GM21529 (cell line): ENCODE results near the gene CBY2.
A peak's percentile ranks its signal among the peaks of the same experiment; 100 is the strongest.
"Not testable (repeated sequence)": the region's sequence is repeated elsewhere in the genome, so short reads cannot be mapped to it uniquely, and the experiment has no call there.

Source experiments
- ATAC-seq: cut with Tn5 transposase; IDR thresholded peaks from one replicate; pipeline ENCODE4 v1.9.1; 2021; ENCODE audit not compliant: unreplicated experiment

The CBY2 gene

GRCh38 chr13:45702088-45702487 lies at the start of gene CBY2:
Gene CBY2, plus strand, starts transcription at chr13:45702320. Its CDS starts 71 bp downstream, at chr13:45702391.
- no peak for ATAC-seq

- ATAC-seq, result no peak
These were observed 47.3 kb upstream of the CBY2 start for GRCh38 chr13:45654633-45655349.

- ATAC-seq, result no peak
These were observed 43.4 kb upstream of the CBY2 start for GRCh38 chr13:45658586-45659235.

- no peak for ATAC-seq
These were observed 42.6 kb upstream of the CBY2 start for GRCh38 chr13:45659536-45659935.

GRCh38 chr13:45660458-45660857 lies 41.7 kb upstream of the CBY2 start:
- not testable (repeated sequence) for ATAC-seq

GRCh38 chr13:45662162-45662561 lies 40.0 kb upstream of the CBY2 start:
- ATAC-seq, result no peak

- not testable (repeated sequence) for ATAC-seq
These were observed 39.2 kb upstream of the CBY2 start for GRCh38 chr13:45662903-45663302.

- not testable (repeated sequence) for ATAC-seq
These were observed 32.5 kb upstream of the CBY2 start for GRCh38 chr13:45669626-45670025.

- no peak for ATAC-seq
These were observed 31.8 kb upstream of the CBY2 start for GRCh38 chr13:45670189-45670885.

GRCh38 chr13:45674908-45675307 lies 27.2 kb upstream of the CBY2 start:
- no peak for ATAC-seq

GRCh38 chr13:45678282-45678681 lies 23.8 kb upstream of the CBY2 start:
- ATAC-seq, result no peak

- ATAC-seq, result no peak
These were observed 21.0 kb upstream of the CBY2 start for GRCh38 chr13:45681113-45681512.

- no peak for ATAC-seq
These were observed 19.6 kb upstream of the CBY2 start for GRCh38 chr13:45682494-45683008.

GRCh38 chr13:45683701-45684100 lies 18.4 kb upstream of the CBY2 start:
- no peak for ATAC-seq

- no peak for ATAC-seq
These were observed 13.5 kb upstream of the CBY2 start for GRCh38 chr13:45688577-45688976.

- no peak for ATAC-seq
These were observed 11.5 kb upstream of the CBY2 start for GRCh38 chr13:45690636-45691035.

GRCh38 chr13:45691251-45691650 lies 10.9 kb upstream of the CBY2 start:
- no peak for ATAC-seq

- no peak for ATAC-seq
These were observed 10.5 kb upstream of the CBY2 start for GRCh38 chr13:45691667-45692066.

GRCh38 chr13:45695198-45695730 lies 6.9 kb upstream of the CBY2 start:
- ATAC-seq, result peak; percentile 43

GRCh38 chr13:45696610-45697226 lies 5.4 kb upstream of the CBY2 start:
- peak; percentile 46 for ATAC-seq
